A673 (cell line): Measurements from ENCODE around the gene APC2. TPM values are rescaled to one million over a fixed set of nuclear protein-coding genes. Genes with fewer than 3 reads are reported as not detected.

Source experiments
- BruUV-seq: library from RNA; stranded (reverse); fragments of 400-500 nt; replicated peaks from 2 replicates; lab custom pipeline; 2021; lab: Mats Ljungman, UMichigan
- CTCF ChIA-PET: fragments of 300-600 bp; sonication (Branson Sonifier 250); formaldehyde crosslinking; loops from one replicate; lab custom pipeline; 2022; ENCODE audit warnings: antibody characterized with exemption; lab: Charles Lee
- POLR2A ChIA-PET: fragments of 300-600 bp; sonication (Branson Sonifier 250); formaldehyde crosslinking; loops from one replicate; lab custom pipeline; 2022; ENCODE audit warnings: antibody characterized with exemption; ENCODE audit not compliant: low non-redundant PET; lab: Charles Lee
- DNase-seq: peaks from one replicate; pipeline ENCODE4 v3.0.0-alpha.2; 2015; ENCODE audit warnings: low spot score
- H3K27ac ChIP-seq: fragments of 200-600 bp; sonication (generic); 2 replicates; pipeline ENCODE4 v1.5.1; 2016; ENCODE audit warnings: mixed run types, low read depth, mild to moderate bottlenecking, mixed read lengths, antibody characterized with exemption, low read length; ENCODE audit not compliant: poor library complexity, severe bottlenecking
- H3K27me3 ChIP-seq: fragments of 200-600 bp; sonication (generic); replicated peaks from 2 replicates; pipeline ENCODE4 v1.6.1; 2017; ENCODE audit warnings: mixed run types, low read depth, mild to moderate bottlenecking, mixed read lengths, antibody characterized with exemption, low read length; ENCODE audit not compliant: insufficient read depth, poor library complexity
- H3K36me3 ChIP-seq: fragments of 200-600 bp; sonication (generic); 2 replicates; pipeline ENCODE4 v1.6.1; 2016; ENCODE audit warnings: mixed run types, mild to moderate bottlenecking, mixed read lengths, antibody characterized with exemption, low read length; ENCODE audit not compliant: insufficient read depth, poor library complexity, severe bottlenecking
- H3K4me1 ChIP-seq: fragments of 200-600 bp; sonication (generic); 2 replicates; pipeline ENCODE4 v1.6.1; 2017; ENCODE audit warnings: mixed run types, mild to moderate bottlenecking, mixed read lengths, antibody characterized with exemption, low read length; ENCODE audit not compliant: insufficient read depth, poor library complexity, severe bottlenecking
- H3K4me3 ChIP-seq: fragments of 200-600 bp; sonication (generic); 2 replicates; pipeline ENCODE4 v1.5.1; 2016; ENCODE audit warnings: low read depth, mixed run types, mild to moderate bottlenecking, mixed read lengths, low read length; ENCODE audit not compliant: poor library complexity, severe bottlenecking
- H3K9me3 ChIP-seq: fragments of 200-600 bp; sonication (generic); 2 replicates; pipeline ENCODE4 v1.6.1; 2016; ENCODE audit warnings: mixed run types, low read depth, mild to moderate bottlenecking, mixed read lengths, antibody characterized with exemption, low read length; ENCODE audit not compliant: poor library complexity, severe bottlenecking
- EZH2 ChIP-seq: fragments of 200-600 bp; sonication (generic); IDR thresholded peaks from 2 replicates; pipeline ENCODE4 v1.6.1; 2017; ENCODE audit warnings: borderline replicate concordance, low read depth, mild to moderate bottlenecking, mixed read lengths, antibody characterized with exemption, low read length; ENCODE audit not compliant: poor library complexity, severe bottlenecking
- intact Hi-C: fragments of 100-400 bp; cut with micrococcal nuclease; formaldehyde crosslinking; loops from one replicate; pipeline ENCODE4 v1.10.0; 2022; ENCODE audit not compliant: unreplicated experiment
- total RNA-seq: library from RNA; stranded (reverse); gene quantifications from 2 replicates; pipeline ENCODE4 v1.2.3, GENCODE V29; 2021
- TF ChIP-seq, protein P1 (sequence below): fragments of 300-800, 200-600 bp; sonication (generic); conservative IDR thresholded peaks from 2 replicates; pipeline ENCODE4 v1.5.1; 2017; ENCODE audit warnings: low read depth, mild to moderate bottlenecking, antibody characterized with exemption, low read length, moderate library complexity, mixed read lengths

The APC2 gene
- total RNA-seq, 1 experiment from 2014 or later, result 1.3 TPM

GRCh38 chr19:1469255-1470054, 19.5 kb downstream of the APC2 start:
- Histone ChIP-seq H3K9me3 (no peaks in the 10 kb centered on the region), H3K27ac (no peak overlapping the region), H3K36me3 (no peaks in the 10 kb centered on the region), H3K27me3 (peaks cover 65% of the 10 kb centered on the region), H3K4me3 (peak overlapping the region; percentile 35), H3K4me1 (peaks cover 24% of the 10 kb centered on the region)
- TF ChIP-seq, protein P1, sequence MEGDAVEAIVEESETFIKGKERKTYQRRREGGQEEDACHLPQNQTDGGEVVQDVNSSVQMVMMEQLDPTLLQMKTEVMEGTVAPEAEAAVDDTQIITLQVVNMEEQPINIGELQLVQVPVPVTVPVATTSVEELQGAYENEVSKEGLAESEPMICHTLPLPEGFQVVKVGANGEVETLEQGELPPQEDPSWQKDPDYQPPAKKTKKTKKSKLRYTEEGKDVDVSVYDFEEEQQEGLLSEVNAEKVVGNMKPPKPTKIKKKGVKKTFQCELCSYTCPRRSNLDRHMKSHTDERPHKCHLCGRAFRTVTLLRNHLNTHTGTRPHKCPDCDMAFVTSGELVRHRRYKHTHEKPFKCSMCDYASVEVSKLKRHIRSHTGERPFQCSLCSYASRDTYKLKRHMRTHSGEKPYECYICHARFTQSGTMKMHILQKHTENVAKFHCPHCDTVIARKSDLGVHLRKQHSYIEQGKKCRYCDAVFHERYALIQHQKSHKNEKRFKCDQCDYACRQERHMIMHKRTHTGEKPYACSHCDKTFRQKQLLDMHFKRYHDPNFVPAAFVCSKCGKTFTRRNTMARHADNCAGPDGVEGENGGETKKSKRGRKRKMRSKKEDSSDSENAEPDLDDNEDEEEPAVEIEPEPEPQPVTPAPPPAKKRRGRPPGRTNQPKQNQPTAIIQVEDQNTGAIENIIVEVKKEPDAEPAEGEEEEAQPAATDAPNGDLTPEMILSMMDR, result no peak
- no peak for TF ChIP-seq EZH2
- CTCF ChIA-PET, result no interaction called here
- no TSS peak for BruUV-seq
- POLR2A ChIA-PET, result interaction anchor here (0.6 kb wide), 1 partner anchor 16 kb away, joined by 3 read pairs; no protein-coding TSS in a partner anchor
- intact Hi-C loops, result no loop called here
- DNase-seq, result no peak

DNA sequence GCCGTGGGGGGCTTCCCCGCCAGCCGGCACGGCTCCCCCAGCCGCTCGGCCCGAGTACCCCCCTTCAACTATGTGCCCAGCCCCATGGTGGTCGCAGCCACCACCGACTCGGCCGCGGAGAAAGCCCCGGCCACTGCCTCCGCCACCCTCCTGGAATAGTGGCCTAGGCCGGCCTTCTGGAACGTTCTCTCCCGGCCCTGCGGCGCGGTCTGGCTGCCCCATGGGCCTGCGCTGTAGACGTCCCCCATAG, 20.1 kb downstream of the APC2 start:
- DNase-seq, result no peak
- no TSS peak for BruUV-seq
- TF ChIP-seq, protein P1, result no peak
- TF ChIP-seq EZH2, result peak; percentile 67
- intact Hi-C loops, result no loop called here
- Histone ChIP-seq H3K4me1 (peaks cover 24% of the 10 kb centered on the region), H3K36me3 (no peaks in the 10 kb centered on the region), H3K4me3 (peak overlapping the region; percentile 35), H3K9me3 (no peaks in the 10 kb centered on the region), H3K27ac (no peak overlapping the region), H3K27me3 (peaks cover 65% of the 10 kb centered on the region)
- ChIA-PET POLR2A (no interaction called here), CTCF (no interaction called here)

DNA sequence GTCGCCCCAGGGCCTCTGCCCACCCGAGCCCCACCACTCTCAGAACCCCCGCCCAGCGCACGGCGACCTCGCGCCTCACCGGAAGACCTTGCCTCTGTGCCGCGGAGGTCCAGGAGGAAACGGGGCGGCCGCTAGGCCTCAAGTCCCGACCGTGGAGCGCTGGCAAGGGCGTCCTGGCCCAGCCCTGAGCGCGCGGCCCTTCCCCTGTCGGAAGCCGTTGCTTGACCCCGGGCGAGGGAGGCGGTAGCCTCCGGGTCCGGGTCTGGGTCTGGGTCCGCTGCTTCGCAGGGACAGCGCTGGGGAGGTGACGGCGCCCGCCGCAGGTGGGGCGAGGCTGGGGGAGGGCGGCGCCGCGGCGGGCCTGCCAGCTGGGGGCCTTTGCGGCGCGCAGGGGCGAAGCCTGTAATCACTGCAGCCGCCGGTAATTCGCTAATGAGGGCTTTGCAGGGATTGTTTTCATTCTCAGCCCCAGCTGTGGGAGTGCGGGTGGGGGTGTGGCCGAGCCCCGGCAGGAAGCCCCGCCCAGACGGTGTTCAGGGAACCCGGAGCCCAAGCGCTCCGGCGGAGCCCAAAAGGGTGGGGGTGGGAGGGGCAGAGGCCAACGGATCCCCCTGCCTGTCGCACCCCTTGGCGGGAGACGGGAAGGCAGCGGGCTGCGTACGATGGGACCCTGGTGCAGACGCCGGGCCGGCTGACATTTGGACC, 20.5 kb downstream of the APC2 start:
- Histone ChIP-seq H3K4me1 (peaks cover 24% of the 10 kb centered on the region), H3K9me3 (no peaks in the 10 kb centered on the region), H3K27me3 (peaks cover 65% of the 10 kb centered on the region), H3K27ac (no peak overlapping the region), H3K36me3 (no peaks in the 10 kb centered on the region), H3K4me3 (peak overlapping the region; percentile 35)
- POLR2A ChIA-PET, result no interaction called here
- no TSS peak for BruUV-seq
- peak; percentile 11 for TF ChIP-seq EZH2
- TF ChIP-seq, protein P1, result no peak
- intact Hi-C loops, result no loop called here
- CTCF ChIA-PET, result no interaction called here
- DNase-seq, result peak; percentile 86
